Activated CD4-positive, alpha-beta T cell treated with anti-CD3 and anti-CD28 coated beads, Interleukin-2, amount 10 ng/mL, durations not matched to agents 7 days and 5 days (primary cell): ENCODE results near the gene DDA1. TPM values are rescaled to one million over a fixed set of nuclear protein-coding genes. Genes with fewer than 3 reads are reported as not detected.
"Not testable (repeated sequence)": the region's sequence is repeated elsewhere in the genome, so short reads cannot be mapped to it uniquely, and the experiment has no call there.

Experiments used
- CTCF ChIA-PET: fragments of 350-600 bp; sonication (Branson Sonifier 250); formaldehyde crosslinking; loops from one replicate; lab custom pipeline; 2021; ENCODE audit warnings: antibody characterized with exemption; lab: Charles Lee
- POLR2A ChIA-PET: fragments of 350-600 bp; sonication (Branson Sonifier 250); formaldehyde crosslinking; loops from one replicate; lab custom pipeline; 2021; ENCODE audit warnings: antibody characterized with exemption; lab: Charles Lee
- DNase-seq: peaks from one replicate; pipeline ENCODE4 v3.0.0-alpha.2; 2020
- H3K27ac Mint-ChIP-seq: one replicate; pipeline ENCODE4 v1.8.0; 2021; ENCODE audit warnings: mild to moderate bottlenecking, moderate library complexity, mixed read lengths
- H3K27me3 Mint-ChIP-seq: one replicate; pipeline ENCODE4 v1.8.0; 2021; ENCODE audit warnings: mixed read lengths
- H3K36me3 Mint-ChIP-seq: one replicate; pipeline ENCODE4 v1.8.0; 2021; ENCODE audit warnings: low read depth, mixed read lengths
- H3K4me1 Mint-ChIP-seq: one replicate; pipeline ENCODE4 v1.8.0; 2021; ENCODE audit warnings: mixed read lengths
- H3K4me3 Mint-ChIP-seq: one replicate; pipeline ENCODE4 v1.8.0; 2021; ENCODE audit warnings: mild to moderate bottlenecking, moderate library complexity, mixed read lengths
- H3K9me3 Mint-ChIP-seq: one replicate; pipeline ENCODE4 v1.8.0; 2021; ENCODE audit warnings: mixed read lengths
- total RNA-seq, 2 experiments: library from RNA; stranded (reverse); gene quantifications; one replicate each; pipeline ENCODE4 v1.2.3, GENCODE V29; 2021

The DDA1 gene
- total RNA-seq, 2 experiments from 2014 or later: 39.5 to 45.3 TPM

GRCh38 chr19:17293605-17294004, 15.8 kb upstream of the DDA1 start:
- Mint-ChIP-seq H3K4me3 (no peak overlapping the region), H3K36me3 (peaks cover 5% of the 10 kb centered on the region), H3K9me3 (no peaks in the 10 kb centered on the region), H3K4me1 (peaks cover 11% of the 10 kb centered on the region), H3K27me3 (peaks cover 3% of the 10 kb centered on the region), H3K27ac (no peak overlapping the region)
- no peak for DNase-seq
- CTCF ChIA-PET: interaction anchor here (0.5 to 4.6 kb wide), 10 partner anchors 10 to 1126 kb away, joined by 3 to 23 read pairs (median 4); partner anchors contain the start of genes ANKLE1, BABAM1 and SSBP4
- POLR2A ChIA-PET: no interaction called here

DNA sequence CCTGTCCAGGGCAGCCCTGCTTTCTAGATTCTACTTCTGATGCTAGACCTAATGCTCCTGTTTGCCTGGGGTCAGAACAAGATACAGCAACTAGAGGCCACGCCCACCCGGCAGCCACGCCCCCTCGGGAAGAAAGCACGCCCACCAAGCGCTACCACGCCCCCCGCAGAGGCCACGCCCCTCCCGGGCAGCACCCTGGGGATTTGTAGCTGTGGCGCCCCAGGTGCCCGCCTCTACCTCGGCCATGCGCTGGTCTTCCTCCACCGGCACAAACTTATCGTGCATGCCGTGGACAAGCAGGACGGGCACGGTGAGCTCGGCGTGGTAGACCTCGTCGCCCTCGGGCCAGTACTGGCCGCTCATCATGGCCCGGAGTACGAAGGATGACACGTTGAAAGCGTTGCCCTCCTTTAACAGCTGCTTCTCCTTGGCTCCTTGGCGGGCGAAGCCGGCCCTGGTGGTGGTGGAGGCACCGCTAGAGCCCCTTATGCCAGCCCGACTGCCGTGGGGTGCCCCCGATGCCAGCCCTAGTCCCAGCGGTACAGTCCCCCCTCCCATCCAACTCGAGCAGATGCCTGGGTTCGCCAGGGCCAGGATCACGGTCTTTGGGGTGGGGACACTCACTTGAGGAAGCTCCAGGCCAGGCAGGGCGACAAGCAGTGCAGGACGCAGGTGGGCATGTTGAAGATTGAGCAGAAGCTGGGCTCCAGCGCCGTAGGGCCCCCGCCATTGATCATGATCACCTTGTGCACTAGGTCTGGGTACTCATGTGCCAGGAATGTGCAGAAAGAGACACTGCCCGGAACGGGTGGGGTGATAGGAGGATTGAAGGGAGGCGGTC, 15.1 kb upstream of the DDA1 start:
- Mint-ChIP-seq H3K27ac (no peak overlapping the region), H3K4me3 (no peak overlapping the region), H3K27me3 (peaks cover 3% of the 10 kb centered on the region), H3K4me1 (peaks cover 11% of the 10 kb centered on the region), H3K36me3 (peaks cover 9% of the 10 kb centered on the region), H3K9me3 (no peaks in the 10 kb centered on the region)
- DNase-seq: peak; percentile 51
- CTCF ChIA-PET: interaction anchor here (0.5 to 2.5 kb wide), 5 partner anchors 9 to 287 kb away, joined by 3 to 9 read pairs (median 3); partner anchors contain the start of genes ABHD8 and BABAM1
- POLR2A ChIA-PET: interaction anchor here (0.6 kb wide), 1 partner anchor 43 kb away, joined by 3 read pairs; no protein-coding TSS in a partner anchor

DNA sequence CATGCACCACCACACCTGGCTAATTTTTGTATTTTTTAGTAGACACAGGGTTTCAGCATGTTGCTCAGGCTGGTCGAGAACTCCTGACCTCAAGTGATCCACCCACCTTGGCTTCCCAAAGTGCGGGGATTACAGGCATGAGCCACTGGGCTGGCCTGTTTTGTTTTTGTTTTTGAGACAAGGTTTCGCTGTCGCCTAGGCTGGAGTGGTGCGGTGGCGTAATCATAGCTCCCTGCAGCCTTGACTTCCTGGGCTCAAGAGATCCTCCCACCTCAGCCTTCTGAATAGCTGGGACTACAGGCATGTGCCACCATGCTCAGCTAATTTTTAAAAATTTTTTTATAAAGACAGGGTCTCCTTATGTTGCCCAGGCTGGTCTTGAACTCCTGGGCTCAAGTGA, 13.8 kb upstream of the DDA1 start:
- POLR2A ChIA-PET, H3K4me3 Mint-ChIP-seq, H3K36me3 Mint-ChIP-seq, H3K27me3 Mint-ChIP-seq, H3K27ac Mint-ChIP-seq, H3K4me1 Mint-ChIP-seq, H3K9me3 Mint-ChIP-seq, DNase-seq: not testable (repeated sequence)
- CTCF ChIA-PET: interaction anchor here (1.1 to 2.5 kb wide), 2 partner anchors 12 to 29 kb away, joined by 3 to 9 read pairs; partner anchors contain the start of gene BABAM1

DNA sequence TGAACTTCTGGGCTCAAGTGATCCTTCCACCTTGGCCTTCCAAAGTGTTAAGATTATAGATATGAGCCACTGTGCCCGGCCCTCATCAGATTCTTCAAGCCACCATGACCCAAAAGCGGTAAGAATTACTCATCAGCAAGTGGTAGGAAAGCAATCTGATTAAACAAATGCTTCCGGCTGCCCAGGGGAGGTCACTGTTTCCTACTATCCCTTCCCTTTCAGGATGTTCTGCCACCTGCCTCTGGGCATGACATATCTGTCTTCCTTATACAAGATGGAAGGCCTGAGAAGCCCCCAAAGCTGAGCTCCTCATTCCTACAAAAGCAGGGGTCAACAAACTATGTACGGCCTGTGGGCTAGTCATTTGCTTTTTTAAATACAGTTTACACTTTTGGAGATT, 13.1 kb upstream of the DDA1 start:
- DNase-seq: no peak
- CTCF ChIA-PET: interaction anchor here (0.5 to 2.5 kb wide), 4 partner anchors 10 to 30 kb away, joined by 3 to 9 read pairs (median 4); partner anchors contain the start of gene BABAM1
- Mint-ChIP-seq H3K4me1 (peaks cover 9% of the 10 kb centered on the region), H3K4me3 (no peak overlapping the region), H3K36me3 (peaks cover 11% of the 10 kb centered on the region), H3K9me3 (no peaks in the 10 kb centered on the region), H3K27me3 (no peaks in the 10 kb centered on the region), H3K27ac (no peak overlapping the region)
- POLR2A ChIA-PET: no interaction called here

GRCh38 chr19:17296976-17297375, 12.4 kb upstream of the DDA1 start:
- Mint-ChIP-seq H3K4me3 (no peak overlapping the region), H3K36me3 (peaks cover 11% of the 10 kb centered on the region), H3K27me3 (no peaks in the 10 kb centered on the region), H3K27ac (no peak overlapping the region), H3K4me1 (peaks cover 10% of the 10 kb centered on the region), H3K9me3 (no peaks in the 10 kb centered on the region)
- DNase-seq: no peak
- CTCF ChIA-PET: interaction anchor here (1.4 kb wide), 1 partner anchor 16 kb away, joined by 4 read pairs; no protein-coding TSS in a partner anchor
- POLR2A ChIA-PET: no interaction called here

DNA sequence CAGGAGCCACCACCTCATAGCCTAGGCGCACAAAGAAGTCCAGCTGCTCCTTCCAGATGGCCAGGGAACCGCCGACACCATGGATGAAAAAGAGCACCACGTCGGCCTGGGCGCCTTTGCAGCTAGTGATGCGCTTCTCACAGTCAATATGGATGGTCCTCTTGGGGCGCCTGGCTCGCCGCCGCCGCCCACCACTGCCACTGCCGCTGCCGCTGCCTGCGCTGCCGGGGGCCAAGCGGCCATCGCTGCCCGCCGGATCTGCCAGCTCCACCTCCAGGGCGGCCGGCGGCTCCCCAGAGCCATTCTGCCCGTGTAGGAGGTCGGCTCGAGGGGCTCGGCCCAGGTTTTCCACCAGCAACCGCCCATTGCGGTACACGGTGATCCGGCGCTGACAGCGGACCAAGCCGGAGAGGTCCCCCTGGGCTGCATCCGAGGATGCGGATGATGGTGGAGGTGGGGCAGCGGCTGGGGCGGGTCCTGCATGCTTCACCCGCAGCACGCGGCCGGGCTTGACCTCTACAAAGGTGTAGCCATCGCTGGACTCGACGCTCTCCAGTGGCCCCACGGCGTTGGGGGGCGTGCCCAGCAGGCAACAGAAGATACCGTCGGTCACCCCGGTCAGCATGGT, 8.3 kb upstream of the DDA1 start:
- no peaks in the 10 kb centered on the region for H3K9me3 Mint-ChIP-seq
- no peaks in the 10 kb centered on the region for H3K27me3 Mint-ChIP-seq
- peaks cover 11% of the 10 kb centered on the region for H3K36me3 Mint-ChIP-seq
- ChIA-PET POLR2A (no interaction called here), CTCF (interaction anchor here (0.8 to 1.0 kb wide), 2 partner anchors 10 to 42 kb away, joined by 3 to 5 read pairs; no protein-coding TSS in a partner anchor)
- no peak for DNase-seq
- H3K27ac Mint-ChIP-seq: no peak overlapping the region
- no peak overlapping the region for H3K4me3 Mint-ChIP-seq
- H3K4me1 Mint-ChIP-seq: peaks cover 29% of the 10 kb centered on the region

DNA sequence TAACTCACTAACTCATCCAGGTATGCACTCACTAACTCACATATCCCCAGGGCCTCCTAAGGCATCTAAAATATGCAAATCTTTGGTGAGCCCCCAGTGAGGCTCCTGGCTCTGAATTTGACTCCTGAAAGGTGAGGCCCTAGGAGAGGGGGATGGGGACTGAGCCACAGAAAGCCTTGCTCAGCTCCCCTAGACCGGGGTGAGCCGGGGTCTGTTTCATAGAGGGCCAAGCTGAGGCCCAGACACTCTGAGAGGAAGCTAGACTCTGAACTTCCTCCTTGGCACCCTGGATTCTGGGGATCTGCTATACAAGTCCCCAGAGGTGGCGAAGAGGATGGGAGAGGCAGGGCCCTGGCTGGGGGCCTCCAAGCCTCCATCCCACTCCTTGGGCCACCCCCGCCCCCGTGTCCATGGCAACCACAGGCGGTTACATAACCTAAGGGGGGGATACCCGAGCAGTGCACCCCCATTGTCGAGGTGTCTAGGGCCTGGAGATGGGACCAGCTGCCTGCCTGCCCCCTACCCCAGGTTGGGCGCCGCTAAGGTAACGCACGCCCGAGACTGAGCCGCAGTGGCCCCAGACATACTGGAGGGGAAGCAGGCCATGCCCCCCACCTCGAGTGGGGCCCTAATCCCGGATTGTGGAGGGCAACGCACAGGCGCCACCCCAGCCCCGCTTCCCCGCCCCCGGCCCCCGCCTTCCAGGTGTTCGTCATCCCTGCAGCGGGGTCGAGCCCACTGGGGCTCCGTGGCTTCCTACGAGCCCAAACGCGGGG, 6.8 kb upstream of the DDA1 start:
- no peak for DNase-seq
- POLR2A ChIA-PET: no interaction called here
- Mint-ChIP-seq H3K4me1 (peaks cover 36% of the 10 kb centered on the region), H3K36me3 (peaks cover 11% of the 10 kb centered on the region), H3K4me3 (peak overlapping the region; percentile 68), H3K27me3 (no peaks in the 10 kb centered on the region), H3K9me3 (no peaks in the 10 kb centered on the region), H3K27ac (peak overlapping the region; percentile 54)
- CTCF ChIA-PET: interaction anchor here (1.6 to 3.1 kb wide), 2 partner anchors 8 to 11 kb away, joined by 3 to 19 read pairs; no protein-coding TSS in a partner anchor

DNA sequence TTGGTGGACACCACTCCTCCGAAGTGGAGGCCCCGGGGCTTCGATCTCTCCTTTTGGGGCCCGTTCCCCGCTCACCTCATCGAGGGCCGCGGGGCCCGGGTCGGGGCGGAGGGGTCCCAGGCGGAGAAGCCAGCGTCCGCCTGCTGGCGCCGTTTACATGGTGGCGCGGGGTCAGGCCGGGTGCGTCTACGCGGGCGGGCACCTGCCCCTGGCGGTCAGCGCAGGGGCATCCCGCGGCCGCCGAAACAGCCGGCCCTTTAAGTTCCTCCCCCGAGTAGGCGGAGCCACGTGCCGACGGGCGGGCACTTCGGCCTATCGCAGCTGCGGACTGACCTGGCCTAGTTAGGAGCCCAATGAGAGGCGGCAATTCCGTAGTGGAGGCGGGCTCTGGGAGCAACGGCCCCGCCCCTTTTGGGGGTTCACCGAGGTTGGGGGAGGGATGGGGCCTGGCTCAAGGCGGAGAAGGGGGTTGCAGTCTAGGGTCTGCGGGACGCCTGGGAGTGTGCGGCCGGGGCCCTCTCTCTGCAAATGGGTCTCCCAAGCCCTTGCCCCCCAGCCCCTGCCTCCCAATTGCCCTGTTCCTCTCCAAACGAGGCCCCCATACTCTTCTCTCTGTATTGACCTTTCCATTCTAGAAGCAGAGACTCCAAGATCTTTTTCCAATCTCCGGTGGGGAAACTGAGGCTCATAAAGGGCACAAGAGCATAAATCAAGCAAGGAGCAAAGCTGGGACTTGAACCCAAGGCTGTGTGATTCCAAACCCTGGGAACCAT, 6.0 kb upstream of the DDA1 start, which contains the start of gene ABHD8:
TSS of gene ABHD8 (minus strand) at position 259 of the 773 bp plus-strand sequence. CDS start 1,809 bp downstream, outside the sequence.
- DNase-seq: peak; percentile 95
- H3K27me3 Mint-ChIP-seq: no peaks in the 10 kb centered on the region
- POLR2A ChIA-PET: interaction anchor here (0.6 to 0.7 kb wide), 2 partner anchors 36 to 546 kb away, joined by 3 to 10 read pairs; partner anchors contain the start of gene BABAM1
- H3K4me3 Mint-ChIP-seq: peak within 1 kb of the TSS; percentile 68
- H3K4me1 Mint-ChIP-seq: peaks cover 41% of the 10 kb centered on the region
- H3K27ac Mint-ChIP-seq: peak within 1 kb of the TSS; percentile 81
- CTCF ChIA-PET: interaction anchor here (0.5 to 3.1 kb wide), 7 partner anchors 9 to 126 kb away, joined by 3 to 19 read pairs (median 3); partner anchors contain the start of genes ANKLE1 and USE1
- H3K36me3 Mint-ChIP-seq: peaks cover 7% of the 10 kb centered on the region
- no peaks in the 10 kb centered on the region for H3K9me3 Mint-ChIP-seq

- Mint-ChIP-seq H3K27me3 (no peaks in the 10 kb centered on the region), H3K27ac (no peak overlapping the region)
- POLR2A ChIA-PET: interaction anchor here (0.6 to 0.7 kb wide), 2 partner anchors 37 to 546 kb away, joined by 3 to 10 read pairs; partner anchors contain the start of gene BABAM1
Measured at GRCh38 chr19:17303940-17304267, 5.5 kb upstream of the DDA1 start.

GRCh38 chr19:17304386-17305215, 4.8 kb upstream of the DDA1 start:
- DNase-seq: no peak
- Mint-ChIP-seq H3K27ac (peak overlapping the region; percentile 94), H3K27me3 (no peaks in the 10 kb centered on the region), H3K36me3 (peaks cover 4% of the 10 kb centered on the region), H3K9me3 (no peaks in the 10 kb centered on the region), H3K4me1 (peaks cover 47% of the 10 kb centered on the region), H3K4me3 (peak overlapping the region; percentile 91)
- ChIA-PET POLR2A (interaction anchor here (0.6 to 0.7 kb wide), 3 partner anchors 37 to 545 kb away, joined by 3 to 10 read pairs (median 5); partner anchors contain the start of gene BABAM1), CTCF (interaction anchor here (0.5 to 3.1 kb wide), 17 partner anchors 10 to 628 kb away, joined by 3 to 19 read pairs (median 4); partner anchors contain the start of genes ANKLE1, BABAM1, BST2 and MVB12A)

More at GRCh38 chr19:17303940-17304267, 5.5 kb upstream of the DDA1 start:
- no peaks in the 10 kb centered on the region for H3K9me3 Mint-ChIP-seq
- CTCF ChIA-PET: interaction anchor here (0.5 to 3.1 kb wide), 8 partner anchors 9 to 125 kb away, joined by 3 to 19 read pairs (median 4); partner anchors contain the start of genes ANKLE1 and USE1
- no peak for DNase-seq
- peak overlapping the region; percentile 68 for H3K4me3 Mint-ChIP-seq
- H3K4me1 Mint-ChIP-seq: peaks cover 42% of the 10 kb centered on the region
- peaks cover 3% of the 10 kb centered on the region for H3K36me3 Mint-ChIP-seq
